Astrocyte of the cerebellum (primary cell): ENCODE results near the gene VENTX.

Experiments used
- DNase-seq: peaks from one replicate; pipeline ENCODE4 v3.0.0-alpha.2; 2011; ENCODE audit warnings: low read depth
- H3K4me3 ChIP-seq: 2 replicates; pipeline ENCODE4 v1.5.1; 2011; ENCODE audit warnings: mild to moderate bottlenecking, low read depth, low read length, moderate library complexity
- CTCF ChIP-seq: IDR thresholded peaks from 2 replicates; pipeline ENCODE4 v1.5.1; 2012; ENCODE audit warnings: low read length, low read depth, moderate library complexity, mild to moderate bottlenecking; ENCODE audit errors: missing control alignments
- in situ Hi-C: cut with HindIII; loops from 2 replicates; pipeline ENCODE4 v1.10.0; 2017; ENCODE audit warnings: low sequenced_read_pairs

VENTX gene

GRCh38 chr10:133266056-133266795, 28.6 kb downstream of the VENTX start:
- H3K4me3 ChIP-seq = no peak overlapping the region
- TF ChIP-seq CTCF = no peak
- no peak for DNase-seq
- in situ Hi-C loops = no loop called here

DNA sequence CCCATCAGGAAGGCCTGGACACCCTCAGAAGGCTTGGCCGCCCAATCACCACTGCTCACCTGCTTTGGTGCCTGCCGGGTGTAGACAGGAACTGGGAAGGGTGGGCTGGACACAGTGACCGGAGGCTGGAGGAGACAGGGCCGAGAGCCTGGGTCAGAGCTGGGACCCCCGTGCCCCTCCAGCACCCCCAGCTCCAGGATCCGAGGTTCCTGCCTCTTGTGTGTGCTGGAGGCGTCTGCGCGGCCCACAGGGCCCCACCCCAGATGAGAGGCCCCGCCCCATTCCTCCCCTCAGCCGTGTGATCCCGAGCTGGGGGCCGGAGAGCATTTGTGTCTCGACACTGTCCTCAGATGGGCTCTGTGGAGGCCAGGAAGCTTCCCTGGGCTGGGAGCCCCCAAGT, 29.6 kb downstream of the VENTX start:
- no peak overlapping the region for H3K4me3 ChIP-seq
- TF ChIP-seq CTCF = no peak
- in situ Hi-C loops = no loop called here
- no peak for DNase-seq

DNA sequence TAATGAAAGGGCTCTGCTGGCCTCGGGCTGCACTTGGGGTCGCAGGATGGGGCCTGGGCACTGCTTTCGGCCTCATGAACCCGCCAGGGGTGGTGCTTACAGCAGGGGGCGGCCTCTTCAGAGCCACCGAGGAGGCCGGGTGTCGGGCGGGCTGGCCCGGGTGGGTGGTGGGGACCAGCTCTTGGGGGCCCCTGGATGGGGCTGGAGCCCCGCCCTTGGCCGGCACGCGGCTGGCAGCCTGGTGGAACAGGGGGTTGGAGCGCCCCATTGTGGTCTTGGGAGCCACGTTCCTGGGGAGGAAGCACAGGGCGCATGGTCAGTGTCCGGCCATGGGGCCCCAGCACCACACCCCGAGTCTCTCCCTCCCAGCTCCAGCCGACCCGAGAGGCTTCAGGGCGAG, 30.2 kb downstream of the VENTX start:
- in situ Hi-C loops = no loop called here
- no peak for TF ChIP-seq CTCF
- DNase-seq = no peak
- no peak overlapping the region for H3K4me3 ChIP-seq

GRCh38 chr10:133268532-133268931, 30.9 kb downstream of the VENTX start:
- in situ Hi-C loops = no loop called here
- no peak for DNase-seq
- no peak overlapping the region for H3K4me3 ChIP-seq
- no peak for TF ChIP-seq CTCF

DNA sequence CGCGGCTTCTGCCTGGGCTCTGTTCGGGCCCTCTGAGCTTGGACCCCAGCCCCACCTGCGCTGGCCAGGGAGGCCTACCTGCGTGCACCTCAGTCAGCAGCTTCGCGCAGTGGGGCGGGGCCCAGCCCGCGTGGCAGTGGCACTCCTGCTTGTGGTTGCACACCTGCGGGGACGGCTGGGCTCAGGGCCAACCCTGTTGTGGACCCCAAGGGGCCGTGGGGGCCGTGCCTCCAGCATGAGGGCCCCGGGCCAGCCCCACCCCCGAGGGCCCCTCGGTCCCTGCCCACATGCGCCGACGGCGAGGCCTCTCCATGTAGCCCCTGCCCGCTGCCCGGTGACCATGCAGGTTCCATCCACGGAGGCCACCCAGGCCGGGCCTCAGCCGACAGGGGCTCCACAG, 31.7 kb downstream of the VENTX start:
- no peak overlapping the region for H3K4me3 ChIP-seq
- DNase-seq = no peak
- in situ Hi-C loops = no loop called here
- TF ChIP-seq CTCF = no peak

GRCh38 chr10:133270204-133270603, 32.5 kb downstream of the VENTX start:
- in situ Hi-C loops = no loop called here
- no peak overlapping the region for H3K4me3 ChIP-seq
- TF ChIP-seq CTCF = no peak
- no peak for DNase-seq
